ENCODE data around the gene EP300. TPM values are rescaled to one million over a fixed set of nuclear protein-coding genes. Genes with fewer than 3 reads are reported as not detected.
A peak's percentile ranks its signal among the peaks of the same experiment; 100 is the strongest.
"Not testable (repeated sequence)": the region's sequence is repeated elsewhere in the genome, so short reads cannot be mapped to it uniquely, and the experiment has no call there.

The EP300 gene
- 72.2 TPM for total RNA-seq (ENCODE audit: insufficient read depth, low replicate concordance)

DNA sequence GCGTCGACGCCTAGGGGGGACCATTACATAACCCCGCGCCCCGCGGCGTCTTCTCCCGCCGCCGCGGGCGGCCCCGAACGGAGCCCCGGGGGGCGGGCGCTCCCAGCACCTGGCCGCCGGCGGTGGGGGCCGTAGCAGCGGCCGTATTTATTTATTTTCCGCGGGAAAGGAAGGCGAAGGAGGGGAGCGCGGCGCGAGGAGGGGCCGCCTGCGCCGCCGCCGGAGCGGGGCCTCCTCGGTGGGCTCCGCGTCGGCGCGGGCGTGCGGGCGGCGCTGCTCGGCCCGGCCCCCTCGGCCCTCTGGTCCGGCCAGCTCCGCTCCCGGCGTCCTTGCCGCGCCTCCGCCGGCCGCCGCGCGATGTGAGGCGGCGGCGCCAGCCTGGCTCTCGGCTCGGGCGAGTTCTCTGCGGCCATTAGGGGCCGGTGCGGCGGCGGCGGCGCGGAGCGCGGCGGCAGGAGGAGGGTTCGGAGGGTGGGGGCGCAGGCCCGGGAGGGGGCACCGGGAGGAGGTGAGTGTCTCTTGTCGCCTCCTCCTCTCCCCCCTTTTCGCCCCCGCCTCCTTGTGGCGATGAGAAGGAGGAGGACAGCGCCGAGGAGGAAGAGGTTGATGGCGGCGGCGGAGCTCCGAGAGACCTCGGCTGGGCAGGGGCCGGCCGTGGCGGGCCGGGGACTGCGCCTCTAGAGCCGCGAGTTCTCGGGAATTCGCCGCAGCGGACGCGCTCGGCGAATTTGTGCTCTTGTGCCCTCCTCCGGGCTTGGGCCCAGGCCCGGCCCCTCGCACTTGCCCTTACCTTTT lies at the start of gene EP300:
Gene EP300 (plus strand): TSS at position 570 of the 795 bp plus-strand sequence. CDS start 413 bp downstream, outside the sequence.
- DNase-seq (ENCODE audit: low spot score): peak; percentile 92

DNA sequence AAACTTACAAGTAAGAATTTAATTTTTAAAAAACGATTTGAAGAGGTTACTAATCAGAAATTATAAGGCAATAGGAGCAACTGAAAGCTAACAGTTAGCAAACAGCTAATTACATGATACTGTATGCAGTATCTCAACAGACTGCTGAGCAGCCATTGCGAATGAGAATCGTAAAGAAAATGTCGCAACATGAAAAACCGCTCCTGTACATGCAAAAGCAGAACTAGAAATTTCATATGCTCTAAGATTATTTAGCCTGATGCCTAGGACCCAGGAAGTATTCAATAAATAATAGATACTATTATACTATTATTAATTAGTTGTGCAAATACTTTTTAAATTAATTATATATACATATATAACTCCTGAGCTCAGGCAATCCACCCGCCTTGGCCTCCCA lies 48.7 kb upstream of the EP300 start:
- no peak for DNase-seq (ENCODE audit: low spot score)

DNA sequence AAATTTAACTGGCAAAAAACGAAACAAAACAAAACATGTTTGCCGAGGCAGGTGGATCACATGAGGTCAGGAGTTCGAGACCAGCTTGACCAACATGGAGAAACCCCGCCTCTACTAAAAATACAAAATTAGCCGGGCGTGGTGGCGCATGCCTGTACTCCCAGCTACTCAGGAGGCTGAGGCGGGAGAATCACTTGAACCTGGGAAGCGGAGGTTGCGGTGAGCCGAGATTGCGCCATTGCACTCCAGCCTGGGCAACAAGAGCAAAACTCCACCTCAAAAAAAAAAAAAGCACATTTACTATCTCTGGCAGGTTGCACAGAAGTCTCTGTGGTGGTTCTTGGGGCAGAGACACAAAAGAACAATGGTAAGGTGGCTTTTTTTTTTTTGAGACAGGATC lies 46.8 kb upstream of the EP300 start:
- not testable (repeated sequence) for DNase-seq (ENCODE audit: low spot score)

DNA sequence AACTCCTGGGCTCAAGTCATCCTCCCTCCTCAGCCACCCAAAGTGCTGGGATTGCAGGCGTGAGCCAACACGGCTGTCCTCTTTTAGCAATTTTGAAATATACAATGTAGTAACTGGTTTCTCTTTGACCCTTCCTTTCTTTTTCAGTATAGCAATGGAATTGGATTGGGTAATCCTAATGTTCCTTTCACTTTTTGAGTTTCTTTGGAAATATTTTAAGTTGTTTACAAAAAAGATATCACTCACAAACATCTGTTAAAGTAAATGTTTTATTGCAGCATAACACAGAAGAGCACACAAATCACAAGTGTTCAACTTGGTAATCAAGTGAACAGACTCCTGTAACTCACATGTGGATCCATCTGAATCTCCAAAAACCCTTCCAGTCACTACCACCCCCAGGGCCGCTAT lies 44.6 kb upstream of the EP300 start:
- no peak for DNase-seq (ENCODE audit: low spot score)

DNA sequence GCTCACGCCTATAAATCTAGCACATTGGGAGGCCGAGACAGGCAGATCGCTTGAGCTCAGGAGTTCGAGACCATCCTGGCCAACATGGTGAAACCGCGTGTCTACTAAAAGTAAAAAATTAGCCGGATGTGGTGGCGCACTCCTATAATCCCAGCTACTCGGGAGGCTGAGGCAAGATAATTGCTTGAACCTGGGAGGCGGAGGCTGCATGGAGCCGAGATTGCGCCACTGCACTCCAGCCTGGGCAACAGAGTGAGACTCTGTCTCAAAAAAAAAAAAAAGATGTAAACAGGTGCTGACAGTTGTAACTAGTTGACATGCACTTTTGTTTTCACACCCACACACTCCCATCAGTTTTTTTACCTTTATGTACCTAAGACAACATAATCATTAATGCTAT lies 44.0 kb upstream of the EP300 start:
- DNase-seq (ENCODE audit: low spot score): not testable (repeated sequence)

DNA sequence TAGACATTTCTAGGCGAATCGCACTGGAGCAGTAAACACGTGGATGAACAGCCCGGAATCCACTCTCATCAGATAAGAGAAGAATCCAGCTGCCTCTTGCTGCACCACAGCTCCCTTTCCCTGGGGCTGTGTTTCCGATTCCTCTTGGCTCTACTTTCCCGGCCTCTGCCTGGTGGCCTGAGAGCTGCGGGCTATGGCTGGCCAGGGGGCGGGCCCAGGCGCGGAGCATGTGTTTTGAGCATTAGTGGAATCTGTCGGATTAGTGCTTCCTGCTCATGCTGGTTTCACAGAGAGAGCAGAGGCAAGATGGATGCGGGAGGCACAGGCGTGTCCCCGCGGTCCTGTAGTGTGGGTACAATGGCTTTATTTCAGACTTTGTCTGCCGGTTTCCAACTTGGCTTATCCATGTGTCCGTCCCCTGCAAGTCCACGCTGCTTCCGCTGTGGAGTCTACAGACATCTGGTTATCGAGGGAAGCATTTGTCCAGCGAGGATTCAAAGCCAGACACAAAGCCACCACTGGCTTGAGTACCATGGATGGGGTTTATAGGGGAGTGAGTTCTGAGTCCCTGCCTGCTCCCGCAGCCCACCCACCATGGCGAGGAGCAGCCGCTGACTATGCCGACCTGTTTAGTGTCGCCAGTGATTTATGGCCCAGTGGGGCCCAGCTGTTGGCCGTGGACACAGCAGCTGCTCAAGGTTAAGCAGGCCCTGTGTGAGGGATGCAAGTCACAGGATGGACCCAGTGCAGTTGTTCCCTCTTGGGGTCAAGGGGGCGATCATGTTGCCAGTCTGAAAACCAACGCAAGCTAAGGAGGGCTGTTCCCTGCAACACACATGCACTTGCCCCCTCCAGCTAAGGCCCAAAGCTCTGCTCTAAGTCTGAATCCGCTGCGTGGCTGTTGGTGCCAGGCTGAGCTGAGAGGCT lies 43.3 kb upstream of the EP300 start:
- peak; percentile 84 for DNase-seq (ENCODE audit: low spot score)

DNA sequence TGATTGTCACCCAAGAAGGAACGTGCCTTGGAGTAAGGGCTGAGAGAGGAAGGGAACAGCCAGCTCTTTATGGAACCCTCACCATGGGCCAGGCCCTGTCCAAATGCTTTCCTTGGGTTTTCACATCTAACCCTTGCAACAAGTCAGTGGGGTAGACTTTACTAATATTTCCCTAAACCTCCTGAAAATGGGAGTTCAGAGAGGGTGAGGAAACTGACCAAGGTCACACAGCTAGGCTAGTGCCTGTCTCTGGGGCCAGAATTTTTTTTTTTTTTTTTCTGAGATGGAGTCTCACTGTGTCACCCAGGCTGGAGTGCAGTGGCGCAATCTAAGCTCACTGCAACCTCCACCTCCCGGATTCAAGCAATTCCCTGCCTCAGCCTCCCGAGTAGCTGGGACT lies 42.6 kb upstream of the EP300 start:
- DNase-seq (ENCODE audit: low spot score): not testable (repeated sequence)

DNA sequence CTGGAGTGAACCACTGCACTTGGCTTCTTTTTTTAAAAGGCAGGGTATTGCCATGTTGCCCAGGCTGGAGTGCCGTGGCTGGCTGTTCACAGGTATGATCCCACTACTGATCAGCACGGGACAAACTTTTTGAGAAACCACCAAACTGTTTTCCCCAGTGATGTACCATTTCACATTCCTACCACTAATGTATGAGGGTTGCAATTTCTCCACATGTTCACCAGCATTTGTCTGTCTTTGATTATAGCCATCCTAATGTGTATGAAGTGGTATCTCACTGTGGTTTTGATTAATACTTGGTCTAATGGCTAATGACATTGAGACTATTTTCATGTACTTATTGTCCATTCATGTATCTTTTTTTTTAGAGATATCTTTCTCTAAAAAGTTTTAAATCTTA lies 41.5 kb upstream of the EP300 start:
- no peak for DNase-seq (ENCODE audit: low spot score)

DNA sequence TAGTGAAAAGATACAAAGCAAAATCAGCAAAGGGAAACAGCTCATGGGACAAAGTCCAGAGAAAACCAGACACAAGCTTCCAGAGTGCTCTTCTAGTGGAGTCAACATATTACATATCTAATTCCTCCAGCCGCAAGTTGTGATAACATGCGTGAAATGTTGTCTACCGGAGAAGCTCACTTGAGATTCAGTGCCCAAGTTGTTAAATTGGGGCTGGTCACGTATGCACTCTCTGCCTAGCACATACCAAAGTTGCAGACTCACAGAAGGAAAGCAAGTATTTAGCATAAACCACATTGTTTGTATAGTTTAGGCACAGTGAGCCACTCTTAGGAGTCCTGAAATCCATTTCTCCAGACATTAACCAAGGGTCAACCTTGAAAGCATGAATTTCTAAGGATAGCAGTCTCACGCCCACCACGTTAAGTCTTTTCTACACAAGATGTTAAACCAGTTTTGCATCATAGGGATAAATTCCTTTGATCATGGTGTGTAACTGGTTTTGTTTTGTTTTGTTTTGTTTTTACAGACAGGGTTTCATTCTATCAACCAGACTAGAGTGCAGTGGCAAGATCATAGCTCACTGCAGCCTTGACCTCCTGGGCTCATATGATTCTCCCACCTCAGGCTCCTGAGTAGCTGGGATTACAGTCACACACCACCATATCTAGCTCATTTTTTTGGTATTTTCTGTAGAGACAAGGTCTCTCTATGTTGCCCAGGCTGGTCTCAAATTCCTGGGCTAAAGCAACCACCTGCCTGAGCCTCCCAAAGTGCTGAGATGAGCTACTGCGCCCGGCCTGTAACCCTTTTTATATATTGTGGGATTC lies 39.5 kb upstream of the EP300 start:
- DNase-seq (ENCODE audit: low spot score): peak; percentile 95

DNA sequence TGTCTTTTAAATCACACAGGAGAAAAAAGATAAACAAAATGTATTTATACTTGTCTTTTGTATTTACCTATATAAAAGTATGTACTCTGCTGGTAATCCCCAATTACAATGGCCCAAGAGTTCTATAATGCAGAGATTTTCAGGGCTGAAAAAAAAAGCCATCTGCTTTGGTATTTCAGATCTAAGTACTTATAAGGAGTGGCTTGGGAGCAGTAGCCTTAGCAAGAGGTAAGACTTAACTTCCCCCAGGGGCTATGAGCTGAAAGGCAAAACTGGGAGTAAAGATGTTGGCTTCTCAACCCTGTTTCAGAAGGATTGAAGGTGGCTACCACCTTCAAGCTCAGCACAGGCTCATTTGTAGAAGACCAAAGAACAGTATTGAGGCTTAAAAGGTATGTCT lies 35.3 kb upstream of the EP300 start:
- no peak for DNase-seq (ENCODE audit: low spot score)

DNA sequence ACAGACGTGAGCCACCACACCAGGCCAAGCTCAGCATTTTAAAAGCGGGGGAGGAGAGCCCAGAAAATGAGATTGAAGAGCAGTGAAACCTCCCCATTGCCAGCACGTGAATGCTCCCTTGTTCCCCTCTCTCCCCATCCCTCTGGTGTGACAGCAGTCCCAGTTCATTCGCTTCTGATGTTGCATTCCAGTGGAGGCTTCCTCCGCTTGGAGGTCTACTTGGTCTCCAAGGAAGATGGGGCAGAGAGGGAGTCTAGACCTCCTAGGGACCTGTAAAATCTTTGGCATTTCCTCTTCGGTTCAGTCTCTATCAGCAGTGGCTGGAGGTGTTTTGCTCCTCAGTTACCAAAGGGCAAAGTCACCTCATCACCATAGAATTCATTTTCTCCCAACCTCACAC lies 30.2 kb upstream of the EP300 start:
- no peak for DNase-seq (ENCODE audit: low spot score)

DNA sequence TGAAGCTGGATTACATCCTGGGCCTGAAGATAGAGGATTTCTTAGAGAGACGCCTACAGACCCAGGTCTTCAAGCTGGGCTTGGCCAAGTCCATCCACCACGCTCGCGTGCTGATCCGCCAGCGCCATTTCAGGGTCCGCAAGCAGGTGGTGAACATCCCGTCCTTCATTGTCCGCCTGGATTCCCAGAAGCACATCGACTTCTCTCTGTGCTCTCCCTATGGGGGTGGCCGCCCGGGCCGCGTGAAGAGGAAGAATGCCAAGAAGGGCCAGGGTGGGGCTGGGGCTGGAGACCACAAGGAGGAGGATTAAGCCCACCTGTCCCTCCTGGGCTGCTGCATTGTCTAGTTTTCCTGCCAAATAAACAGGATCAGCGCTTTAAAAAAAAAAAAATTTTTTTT lies 28.1 kb upstream of the EP300 start:
- not testable (repeated sequence) for DNase-seq (ENCODE audit: low spot score)

DNA sequence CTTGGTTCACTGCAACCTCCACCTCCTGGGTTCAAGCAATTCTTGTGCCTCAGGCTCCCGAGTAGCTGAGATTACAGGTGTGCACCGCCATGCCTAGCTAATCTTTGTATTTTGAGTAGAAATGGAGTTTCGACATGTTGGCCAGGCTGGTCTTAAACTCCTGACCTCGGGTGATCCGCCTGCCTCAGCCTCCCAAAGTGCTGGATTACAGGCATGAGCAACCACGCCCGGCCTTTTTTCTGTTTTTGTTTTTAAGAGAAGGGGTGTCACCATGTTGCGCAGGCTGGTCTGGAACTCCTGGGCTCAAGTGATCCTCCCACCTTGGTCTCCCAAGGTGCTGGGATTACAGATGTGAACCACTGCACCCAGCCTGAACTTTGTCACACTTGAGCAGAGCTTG lies 26.1 kb upstream of the EP300 start:
- DNase-seq (ENCODE audit: low spot score): not testable (repeated sequence)

DNA sequence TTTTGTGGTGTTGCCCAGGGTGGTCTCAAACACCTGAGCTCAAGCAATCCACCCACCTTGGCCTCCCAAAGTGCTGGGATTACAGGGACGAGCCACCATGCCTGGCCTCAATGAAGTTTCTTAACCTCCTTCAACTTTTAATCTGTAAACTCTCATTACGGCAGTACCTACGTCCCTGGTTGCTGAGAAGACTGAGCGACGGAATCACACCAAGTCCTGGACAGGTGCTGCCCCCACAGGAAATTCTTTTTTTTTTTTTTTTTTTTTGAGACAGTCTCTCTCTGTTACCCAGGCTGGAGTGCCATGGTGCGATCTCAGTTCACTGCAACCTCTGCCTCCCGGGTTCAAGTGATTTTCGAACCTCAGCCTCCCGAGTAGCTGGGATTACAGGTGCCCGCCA lies 24.4 kb upstream of the EP300 start:
- not testable (repeated sequence) for DNase-seq (ENCODE audit: low spot score)

DNA sequence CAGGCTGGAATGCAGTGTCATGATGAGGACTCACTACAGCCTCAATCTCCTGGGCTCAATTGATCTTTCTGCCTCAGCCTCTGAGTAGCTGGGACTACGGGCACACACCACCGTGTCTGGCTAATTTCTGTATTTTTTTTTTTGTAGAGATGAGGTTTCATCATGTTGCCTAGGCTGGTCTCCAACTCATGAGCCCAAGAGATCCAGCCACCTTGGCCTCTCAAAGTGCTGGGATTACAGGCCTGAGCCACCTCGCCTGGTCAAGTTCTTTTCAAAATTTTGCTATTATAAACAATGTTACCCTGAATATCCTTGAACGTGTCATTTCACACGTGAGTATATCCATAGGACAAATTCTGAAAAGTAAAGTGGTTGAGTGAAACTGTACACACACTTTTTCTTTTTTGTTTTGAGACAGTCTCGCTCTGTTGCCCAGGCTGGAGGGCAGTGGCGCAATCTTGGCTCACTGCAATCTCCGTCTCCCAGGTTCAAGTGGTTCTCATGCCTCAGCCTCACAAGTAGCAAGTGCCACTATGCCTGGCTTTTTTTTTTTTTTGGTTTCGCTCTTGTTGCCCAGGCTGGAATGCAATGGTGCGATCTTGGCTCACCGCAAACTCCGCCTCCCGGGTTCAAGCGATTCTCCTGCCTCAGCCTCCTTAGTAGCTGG lies 21.6 kb upstream of the EP300 start:
- DNase-seq (ENCODE audit: low spot score): peak; percentile 3

DNA sequence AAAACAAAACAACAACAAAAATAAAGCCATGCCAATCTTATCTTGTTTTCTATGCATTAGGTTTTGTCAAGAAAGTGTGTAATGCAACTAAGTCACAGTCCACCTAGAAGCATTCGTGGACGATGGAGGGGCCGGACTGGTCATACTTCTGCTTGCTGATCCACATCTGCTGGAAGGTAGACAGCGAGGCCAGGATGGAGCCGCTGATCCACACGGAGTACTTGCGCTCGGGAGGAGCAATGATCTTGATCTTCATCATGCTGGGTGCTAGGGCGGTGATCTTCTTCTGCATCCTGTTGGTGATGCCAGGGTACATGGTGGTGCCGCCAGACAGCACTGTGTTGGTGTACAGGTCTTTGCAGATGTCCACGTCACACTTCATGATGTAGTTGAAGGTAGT lies 18.3 kb upstream of the EP300 start:
- DNase-seq (ENCODE audit: low spot score): no peak

DNA sequence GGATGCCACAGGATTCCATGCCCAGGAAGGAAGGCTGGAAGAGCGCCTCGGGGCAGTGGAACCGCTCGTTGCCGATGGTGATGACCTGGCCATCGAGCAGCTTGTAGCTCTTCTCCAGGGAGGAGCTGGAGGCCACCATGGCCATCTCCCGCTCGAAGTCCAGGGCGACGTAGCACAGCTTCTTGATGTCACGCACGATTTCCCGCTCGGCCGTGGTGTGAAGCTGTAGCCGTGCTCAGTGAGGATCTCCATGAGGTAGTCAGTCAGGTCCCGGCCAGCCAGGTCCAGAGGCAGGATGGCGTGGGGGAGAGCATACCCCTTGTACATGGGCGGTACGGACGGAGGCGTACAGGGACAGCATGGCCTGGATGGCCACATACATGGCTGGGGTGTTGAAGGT lies 17.9 kb upstream of the EP300 start:
- DNase-seq (ENCODE audit: low spot score): no peak

DNA sequence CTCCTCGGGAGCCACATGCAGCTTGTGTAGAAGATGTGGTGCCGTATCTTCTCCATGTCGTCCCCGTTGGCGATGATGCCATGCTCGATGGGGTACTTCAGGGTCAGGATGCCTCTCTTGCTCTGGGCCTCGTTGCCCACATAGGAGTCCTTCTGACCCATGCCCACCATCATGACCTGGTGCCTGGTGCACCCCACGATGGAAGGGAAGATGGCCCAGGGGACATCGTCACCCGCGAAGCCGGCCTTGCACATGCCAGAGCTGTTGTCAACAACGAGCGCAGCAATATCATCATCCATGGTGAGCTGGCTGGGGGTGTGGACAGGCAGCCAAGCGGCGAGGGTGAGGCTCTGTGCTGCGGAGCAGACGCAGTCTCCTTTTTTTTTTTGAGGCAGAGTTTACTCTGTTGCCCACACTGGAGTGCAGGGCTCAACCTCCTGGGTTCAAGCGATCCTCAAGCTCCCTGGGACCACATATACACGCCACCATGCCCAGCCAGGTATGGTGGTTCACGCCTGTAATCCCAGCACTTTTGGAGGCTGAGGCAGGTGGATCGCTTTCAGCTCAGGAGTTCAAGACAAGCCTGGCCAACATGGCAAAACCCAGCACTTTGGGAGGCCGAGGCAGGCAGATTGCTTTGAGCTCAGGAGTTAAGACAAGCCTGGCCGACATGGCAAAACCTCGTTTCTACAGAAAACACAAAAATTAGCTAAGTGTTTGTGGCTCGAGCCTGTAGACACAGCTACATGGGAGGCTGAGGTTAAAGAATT lies 17.3 kb upstream of the EP300 start:
- DNase-seq (ENCODE audit: low spot score): no peak

DNA sequence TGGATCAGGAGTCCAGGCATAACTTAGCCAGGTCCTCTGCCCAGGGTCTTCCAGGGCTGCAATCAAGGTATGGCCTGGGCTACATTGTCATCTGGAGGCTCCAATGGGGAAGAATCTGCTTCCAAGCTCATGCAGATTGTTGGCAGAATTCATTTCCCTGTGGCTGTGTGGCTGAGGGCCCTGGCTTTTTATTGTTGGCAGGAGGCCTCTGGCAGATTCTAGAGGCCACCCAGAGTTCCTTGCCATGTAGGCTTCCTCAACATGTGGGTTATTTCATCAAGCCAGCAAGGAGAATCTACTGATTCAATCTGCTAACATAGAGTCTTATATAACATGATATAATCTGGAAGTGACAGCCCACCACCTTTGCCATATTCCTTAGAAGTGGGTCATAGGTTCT lies 16.4 kb upstream of the EP300 start:
- DNase-seq (ENCODE audit: low spot score): no peak

DNA sequence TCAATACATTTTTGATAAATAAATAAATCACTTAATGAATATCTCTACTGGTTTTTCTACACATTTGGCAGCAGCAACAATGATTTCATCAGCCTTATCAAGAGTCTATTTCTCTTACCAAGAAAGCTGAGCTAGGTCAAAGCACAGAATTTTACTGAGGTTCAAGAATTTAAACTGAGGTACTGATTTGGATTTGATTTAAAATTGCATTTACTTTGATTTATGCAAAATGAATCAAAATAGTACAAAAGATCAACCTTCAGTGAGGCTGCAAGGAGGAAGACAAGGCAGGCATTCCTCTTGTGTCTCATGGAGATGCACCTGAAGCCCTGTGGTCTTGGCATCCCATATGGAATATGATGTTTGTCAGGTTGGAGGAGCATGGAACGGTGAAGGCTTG lies 15.5 kb upstream of the EP300 start:
- no peak for DNase-seq (ENCODE audit: low spot score)

Measured in umbilical cord (tissue), 2 donors.